ENCODE measurements around the gene PEAK1.

Gene PEAK1

DNA sequence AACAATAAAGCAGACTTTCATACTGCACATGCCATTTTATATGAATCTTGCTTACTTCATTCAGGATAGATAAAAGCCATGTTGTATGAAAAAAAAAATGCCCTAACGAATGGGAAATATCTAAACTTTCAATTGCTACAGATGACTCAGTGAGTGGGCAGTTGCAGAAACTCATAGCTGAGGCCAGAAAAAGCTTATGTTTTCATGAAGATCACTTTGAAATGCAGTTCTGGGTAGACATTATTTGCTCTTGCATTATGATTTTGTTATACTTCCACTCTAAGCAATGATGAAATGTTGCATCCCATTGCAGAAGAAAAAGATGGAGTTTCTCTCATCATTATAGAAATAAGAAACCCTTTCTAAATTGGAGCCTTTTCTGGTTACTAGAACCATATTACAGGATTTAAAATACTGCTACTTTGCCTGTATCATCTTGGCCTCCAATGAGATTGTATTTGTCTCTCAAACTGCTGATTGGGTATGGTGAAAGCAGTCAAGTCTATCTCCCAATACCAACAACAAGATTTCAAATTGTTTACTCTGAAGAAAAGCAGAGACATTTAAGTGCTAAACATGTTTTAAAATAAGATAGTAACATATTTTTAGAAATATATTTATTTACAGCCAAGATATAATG is 17.0 kb downstream of the PEAK1 start:
- no peaks in the 10 kb centered on the region for H3K27me3 ChIP-seq (ENCODE audit: control insufficient read depth, insufficient read depth, low read length)
- no peaks in the 10 kb centered on the region for H3K4me1 ChIP-seq (ENCODE audit: control insufficient read depth, insufficient read depth, low read length)
- no peak overlapping the region for H3K4me3 ChIP-seq (ENCODE audit: low read length)
- H3K9me3 ChIP-seq (ENCODE audit: control insufficient read depth, insufficient read depth, low read length), result no peaks in the 10 kb centered on the region
- no peaks in the 10 kb centered on the region for H3K36me3 ChIP-seq (ENCODE audit: control insufficient read depth, insufficient read depth, low read length)
- no peak for DNase-seq (ENCODE audit: low read depth, low spot score)
- no peak overlapping the region for H3K27ac ChIP-seq (ENCODE audit: low read length)
- WGBS (ENCODE audit: insufficient coverage, insufficient read length), result no CpG with 5 or more reads among the region's 1 CpG

- no peak overlapping the region for H3K4me3 ChIP-seq (ENCODE audit: low read length)
- H3K4me1 ChIP-seq (ENCODE audit: control insufficient read depth, insufficient read depth, low read length), result no peaks in the 10 kb centered on the region
- no peak overlapping the region for H3K27ac ChIP-seq (ENCODE audit: low read length)
- no peak for DNase-seq (ENCODE audit: low read depth, low spot score)
- H3K36me3 ChIP-seq (ENCODE audit: control insufficient read depth, insufficient read depth, low read length), result no peaks in the 10 kb centered on the region
- no peaks in the 10 kb centered on the region for H3K9me3 ChIP-seq (ENCODE audit: control insufficient read depth, insufficient read depth, low read length)
- H3K27me3 ChIP-seq (ENCODE audit: control insufficient read depth, insufficient read depth, low read length), result no peaks in the 10 kb centered on the region
- WGBS (ENCODE audit: insufficient coverage, insufficient read length), result no CpG with 5 or more reads among the region's 1 CpG
These were observed 19.6 kb downstream of the PEAK1 start for GRCh38 chr15:77400258-77400657.

DNA sequence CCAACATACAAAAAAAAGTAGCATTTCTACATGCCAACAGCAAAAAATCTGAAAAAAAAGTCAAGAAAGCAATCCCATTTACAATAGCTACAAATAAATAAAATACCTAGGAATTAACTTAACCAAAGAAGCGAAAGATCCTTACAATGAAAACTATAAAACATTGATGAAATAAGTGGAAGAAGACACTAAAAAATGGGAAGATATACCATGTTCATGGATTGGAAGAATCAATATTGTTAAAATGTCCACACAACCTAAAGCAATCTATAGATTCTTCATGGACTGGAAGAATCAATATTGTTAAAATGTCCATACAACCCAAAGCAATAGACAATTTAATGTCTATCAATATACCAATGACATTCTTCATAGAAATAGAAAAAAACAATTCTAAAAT is 21.0 kb downstream of the PEAK1 start:
- no peak for DNase-seq (ENCODE audit: low read depth, low spot score)
- H3K36me3 ChIP-seq (ENCODE audit: control insufficient read depth, insufficient read depth, low read length), result no peaks in the 10 kb centered on the region
- H3K4me1 ChIP-seq (ENCODE audit: control insufficient read depth, insufficient read depth, low read length), result no peaks in the 10 kb centered on the region
- H3K27ac ChIP-seq (ENCODE audit: low read length), result no peak overlapping the region
- no peak overlapping the region for H3K4me3 ChIP-seq (ENCODE audit: low read length)
- H3K9me3 ChIP-seq (ENCODE audit: control insufficient read depth, insufficient read depth, low read length), result no peaks in the 10 kb centered on the region
- H3K27me3 ChIP-seq (ENCODE audit: control insufficient read depth, insufficient read depth, low read length), result no peaks in the 10 kb centered on the region
- no CpG with 5 or more reads among the region's 1 CpG for WGBS (ENCODE audit: insufficient coverage, insufficient read length)

GRCh38 chr15:77396692-77397091 is 23.2 kb downstream of the PEAK1 start:
- Histone ChIP-seq H3K27me3 (ENCODE audit: control insufficient read depth, insufficient read depth, low read length) (no peaks in the 10 kb centered on the region), H3K9me3 (ENCODE audit: control insufficient read depth, insufficient read depth, low read length) (no peaks in the 10 kb centered on the region), H3K4me3 (ENCODE audit: low read length) (no peak overlapping the region), H3K4me1 (ENCODE audit: control insufficient read depth, insufficient read depth, low read length) (no peaks in the 10 kb centered on the region), H3K27ac (ENCODE audit: low read length) (no peak overlapping the region), H3K36me3 (ENCODE audit: control insufficient read depth, insufficient read depth, low read length) (no peaks in the 10 kb centered on the region)
- DNase-seq (ENCODE audit: low read depth, low spot score), result no peak
- no CpG with 5 or more reads among the region's 1 CpG for WGBS (ENCODE audit: insufficient coverage, insufficient read length)

- Histone ChIP-seq H3K4me3 (ENCODE audit: low read length) (no peak overlapping the region), H3K9me3 (ENCODE audit: control insufficient read depth, insufficient read depth, low read length) (no peaks in the 10 kb centered on the region)
These were observed 24.7 kb downstream of the PEAK1 start for GRCh38 chr15:77395013-77395774.

GRCh38 chr15:77393471-77393840 is 26.4 kb downstream of the PEAK1 start:
- DNase-seq (ENCODE audit: low read depth, low spot score), result no peak
- H3K9me3 ChIP-seq (ENCODE audit: control insufficient read depth, insufficient read depth, low read length), result no peaks in the 10 kb centered on the region
- no peak overlapping the region for H3K4me3 ChIP-seq (ENCODE audit: low read length)
- no peaks in the 10 kb centered on the region for H3K4me1 ChIP-seq (ENCODE audit: control insufficient read depth, insufficient read depth, low read length)
- no peaks in the 10 kb centered on the region for H3K36me3 ChIP-seq (ENCODE audit: control insufficient read depth, insufficient read depth, low read length)
- no peaks in the 10 kb centered on the region for H3K27me3 ChIP-seq (ENCODE audit: control insufficient read depth, insufficient read depth, low read length)
- H3K27ac ChIP-seq (ENCODE audit: low read length), result no peak overlapping the region

More at GRCh38 chr15:77395013-77395774, 24.7 kb downstream of the PEAK1 start:
- Histone ChIP-seq H3K27ac (ENCODE audit: low read length) (no peak overlapping the region), H3K27me3 (ENCODE audit: control insufficient read depth, insufficient read depth, low read length) (no peaks in the 10 kb centered on the region), H3K4me1 (ENCODE audit: control insufficient read depth, insufficient read depth, low read length) (no peaks in the 10 kb centered on the region), H3K36me3 (ENCODE audit: control insufficient read depth, insufficient read depth, low read length) (no peaks in the 10 kb centered on the region)
- no peak for DNase-seq (ENCODE audit: low read depth, low spot score)
- WGBS (ENCODE audit: insufficient coverage, insufficient read length), result no CpG with 5 or more reads among the region's 3 CpGs

DNA sequence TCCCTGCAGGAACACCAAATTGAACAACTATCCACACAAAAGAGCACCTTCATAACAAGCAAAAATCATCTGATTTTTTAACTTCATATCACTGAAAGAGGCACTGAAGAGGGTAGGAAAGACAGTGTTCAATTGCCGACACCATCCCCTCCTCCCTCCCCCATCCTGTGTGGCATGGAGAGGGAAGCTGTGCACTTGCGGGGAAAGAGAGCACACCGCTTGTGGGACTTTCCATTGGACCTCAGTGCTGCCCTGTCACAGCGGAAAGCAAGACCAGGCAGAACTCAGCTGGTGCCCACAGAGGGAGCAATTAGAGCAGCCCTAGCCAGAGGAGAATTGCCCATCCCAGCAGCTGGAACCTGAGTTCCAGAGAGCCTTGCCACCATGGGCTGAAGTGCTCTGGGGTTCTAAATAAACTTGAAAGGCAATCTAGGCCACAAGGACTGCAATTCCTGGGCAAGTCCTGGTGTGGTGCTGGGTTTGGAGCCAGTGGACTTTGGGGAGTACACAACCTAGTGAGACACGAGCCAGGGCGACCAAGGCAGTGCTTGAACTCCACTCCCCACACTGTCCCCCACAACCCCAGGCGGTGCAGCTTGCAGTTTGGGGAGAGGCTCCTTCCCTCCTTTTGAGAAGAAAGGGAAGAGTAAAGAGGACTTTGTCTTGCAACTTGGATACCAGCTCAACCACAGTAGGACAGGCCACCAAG is 27.0 kb downstream of the PEAK1 start:
- no peaks in the 10 kb centered on the region for H3K36me3 ChIP-seq (ENCODE audit: control insufficient read depth, insufficient read depth, low read length)
- H3K27ac ChIP-seq (ENCODE audit: low read length), result no peak overlapping the region
- H3K9me3 ChIP-seq (ENCODE audit: control insufficient read depth, insufficient read depth, low read length), result no peaks in the 10 kb centered on the region
- no peaks in the 10 kb centered on the region for H3K4me1 ChIP-seq (ENCODE audit: control insufficient read depth, insufficient read depth, low read length)
- no peak overlapping the region for H3K4me3 ChIP-seq (ENCODE audit: low read length)
- no peak for DNase-seq (ENCODE audit: low read depth, low spot score)
- no CpG with 5 or more reads among the region's 7 CpGs for WGBS (ENCODE audit: insufficient coverage, insufficient read length)
- no peaks in the 10 kb centered on the region for H3K27me3 ChIP-seq (ENCODE audit: control insufficient read depth, insufficient read depth, low read length)

GRCh38 chr15:77391372-77391951 is 28.4 kb downstream of the PEAK1 start:
- H3K4me1 ChIP-seq (ENCODE audit: control insufficient read depth, insufficient read depth, low read length), result no peaks in the 10 kb centered on the region
- no CpG with 5 or more reads among the region's 3 CpGs for WGBS (ENCODE audit: insufficient coverage, insufficient read length)
- no peak overlapping the region for H3K27ac ChIP-seq (ENCODE audit: low read length)
- no peaks in the 10 kb centered on the region for H3K9me3 ChIP-seq (ENCODE audit: control insufficient read depth, insufficient read depth, low read length)
- H3K27me3 ChIP-seq (ENCODE audit: control insufficient read depth, insufficient read depth, low read length), result no peaks in the 10 kb centered on the region
- H3K36me3 ChIP-seq (ENCODE audit: control insufficient read depth, insufficient read depth, low read length), result no peaks in the 10 kb centered on the region
- no peak overlapping the region for H3K4me3 ChIP-seq (ENCODE audit: low read length)
- DNase-seq (ENCODE audit: low read depth, low spot score), result no peak

- Histone ChIP-seq H3K27me3 (ENCODE audit: control insufficient read depth, insufficient read depth, low read length) (no peaks in the 10 kb centered on the region), H3K4me1 (ENCODE audit: control insufficient read depth, insufficient read depth, low read length) (no peaks in the 10 kb centered on the region), H3K4me3 (ENCODE audit: low read length) (no peak overlapping the region), H3K36me3 (ENCODE audit: control insufficient read depth, insufficient read depth, low read length) (no peaks in the 10 kb centered on the region), H3K9me3 (ENCODE audit: control insufficient read depth, insufficient read depth, low read length) (no peaks in the 10 kb centered on the region), H3K27ac (ENCODE audit: low read length) (no peak overlapping the region)
- DNase-seq (ENCODE audit: low read depth, low spot score), result no peak
- WGBS (ENCODE audit: insufficient coverage, insufficient read length), result no CpG with 5 or more reads among the region's 2 CpGs
These were observed 32.4 kb downstream of the PEAK1 start for GRCh38 chr15:77387365-77388105.

- WGBS (ENCODE audit: insufficient coverage, insufficient read length), result no CpG with 5 or more reads among the region's 2 CpGs
- Histone ChIP-seq H3K36me3 (ENCODE audit: control insufficient read depth, insufficient read depth, low read length) (no peaks in the 10 kb centered on the region), H3K27ac (ENCODE audit: low read length) (no peak overlapping the region), H3K27me3 (ENCODE audit: control insufficient read depth, insufficient read depth, low read length) (no peaks in the 10 kb centered on the region), H3K4me1 (ENCODE audit: control insufficient read depth, insufficient read depth, low read length) (no peaks in the 10 kb centered on the region), H3K4me3 (ENCODE audit: low read length) (no peak overlapping the region), H3K9me3 (ENCODE audit: control insufficient read depth, insufficient read depth, low read length) (no peaks in the 10 kb centered on the region)
- no peak for DNase-seq (ENCODE audit: low read depth, low spot score)
These were observed 33.3 kb downstream of the PEAK1 start for GRCh38 chr15:77386626-77387025.
